SK-N-SH (cell line): ENCODE results near the gene SPNS1.

Experiments used
- TF ChIP-seq, protein P1 (sequence below): fragments of 200-600 bp; sonication (generic); IDR thresholded peaks from 2 replicates; pipeline ENCODE4 v1.6.1; 2017; ENCODE audit warnings: antibody characterized with exemption, mild to moderate bottlenecking, moderate library complexity
- TF ChIP-seq, protein P2 (sequence below): fragments of 150-350 bp; IDR thresholded peaks from 2 replicates; pipeline ENCODE4 v1.6.1; 2017; ENCODE audit warnings: antibody characterized with exemption, low read length, low read depth, borderline replicate concordance

DNA sequence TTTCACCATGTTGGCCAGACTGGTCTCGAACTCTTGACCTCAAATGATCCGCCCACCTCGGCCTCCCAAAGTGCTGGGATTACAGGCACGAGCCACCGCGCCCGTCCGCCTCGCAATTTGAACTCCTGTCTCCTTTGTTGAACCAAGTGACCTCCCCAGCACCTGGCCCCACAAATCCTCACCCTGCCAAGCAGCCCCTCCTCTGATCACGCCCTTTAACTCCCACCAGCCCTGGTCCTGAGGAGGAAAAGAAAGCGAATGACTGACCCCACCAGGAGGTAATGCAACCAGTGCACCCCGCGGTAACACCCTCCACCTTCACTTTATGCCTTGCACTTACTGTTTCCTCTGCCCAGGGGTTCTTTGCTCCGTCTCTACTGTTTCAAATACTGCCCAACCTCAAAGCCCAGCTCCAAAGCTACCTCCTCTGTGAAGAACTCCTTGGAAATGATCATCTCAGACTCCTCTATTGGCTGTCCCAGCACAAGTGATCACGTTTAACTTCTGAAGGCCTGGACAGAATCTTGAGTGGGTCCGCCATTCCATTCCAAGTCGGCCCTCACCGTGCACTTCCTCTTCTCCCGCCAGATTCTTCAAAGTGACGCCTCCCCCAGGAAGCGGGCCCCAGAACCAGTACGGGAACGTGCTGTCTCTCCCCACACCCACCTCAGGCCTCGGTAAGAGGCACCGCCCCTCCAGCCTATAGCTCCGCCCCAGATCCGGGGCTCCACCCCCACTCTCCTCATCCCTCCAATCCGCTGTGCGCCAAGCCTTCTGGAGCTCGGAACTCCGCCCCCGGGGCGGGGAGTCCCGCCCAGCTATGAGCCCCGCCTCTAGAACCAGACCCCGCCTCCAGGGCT lies 38.4 kb upstream of the SPNS1 start:
- TF ChIP-seq, protein P1, sequence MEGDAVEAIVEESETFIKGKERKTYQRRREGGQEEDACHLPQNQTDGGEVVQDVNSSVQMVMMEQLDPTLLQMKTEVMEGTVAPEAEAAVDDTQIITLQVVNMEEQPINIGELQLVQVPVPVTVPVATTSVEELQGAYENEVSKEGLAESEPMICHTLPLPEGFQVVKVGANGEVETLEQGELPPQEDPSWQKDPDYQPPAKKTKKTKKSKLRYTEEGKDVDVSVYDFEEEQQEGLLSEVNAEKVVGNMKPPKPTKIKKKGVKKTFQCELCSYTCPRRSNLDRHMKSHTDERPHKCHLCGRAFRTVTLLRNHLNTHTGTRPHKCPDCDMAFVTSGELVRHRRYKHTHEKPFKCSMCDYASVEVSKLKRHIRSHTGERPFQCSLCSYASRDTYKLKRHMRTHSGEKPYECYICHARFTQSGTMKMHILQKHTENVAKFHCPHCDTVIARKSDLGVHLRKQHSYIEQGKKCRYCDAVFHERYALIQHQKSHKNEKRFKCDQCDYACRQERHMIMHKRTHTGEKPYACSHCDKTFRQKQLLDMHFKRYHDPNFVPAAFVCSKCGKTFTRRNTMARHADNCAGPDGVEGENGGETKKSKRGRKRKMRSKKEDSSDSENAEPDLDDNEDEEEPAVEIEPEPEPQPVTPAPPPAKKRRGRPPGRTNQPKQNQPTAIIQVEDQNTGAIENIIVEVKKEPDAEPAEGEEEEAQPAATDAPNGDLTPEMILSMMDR: no peak
- TF ChIP-seq, protein P2, sequence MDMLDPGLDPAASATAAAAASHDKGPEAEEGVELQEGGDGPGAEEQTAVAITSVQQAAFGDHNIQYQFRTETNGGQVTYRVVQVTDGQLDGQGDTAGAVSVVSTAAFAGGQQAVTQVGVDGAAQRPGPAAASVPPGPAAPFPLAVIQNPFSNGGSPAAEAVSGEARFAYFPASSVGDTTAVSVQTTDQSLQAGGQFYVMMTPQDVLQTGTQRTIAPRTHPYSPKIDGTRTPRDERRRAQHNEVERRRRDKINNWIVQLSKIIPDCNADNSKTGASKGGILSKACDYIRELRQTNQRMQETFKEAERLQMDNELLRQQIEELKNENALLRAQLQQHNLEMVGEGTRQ: no peak
